Body of pancreas (tissue), 4 donors: ENCODE measurements around the gene DBF4B.

Experiments
- CTCF ChIP-seq, 7 experiments: fragments of 450-650 bp in 4 of 7; fragments of 200-600 bp in 3 of 7; sonication (generic) in 3 of 7; IDR thresholded peaks; one replicate each; pipeline ENCODE4 v1.5.1; 2016 to 2019; ENCODE audit warnings: antibody characterized with exemption in 7 of 7
- POLR2A ChIP-seq, 3 donors: fragments of 450-650 bp; IDR thresholded peaks; one replicate each; pipeline ENCODE4 v1.6.1; 2016; ENCODE audit warnings: antibody characterized with exemption in 3 of 3, mild to moderate bottlenecking in 2 of 3

DNA sequence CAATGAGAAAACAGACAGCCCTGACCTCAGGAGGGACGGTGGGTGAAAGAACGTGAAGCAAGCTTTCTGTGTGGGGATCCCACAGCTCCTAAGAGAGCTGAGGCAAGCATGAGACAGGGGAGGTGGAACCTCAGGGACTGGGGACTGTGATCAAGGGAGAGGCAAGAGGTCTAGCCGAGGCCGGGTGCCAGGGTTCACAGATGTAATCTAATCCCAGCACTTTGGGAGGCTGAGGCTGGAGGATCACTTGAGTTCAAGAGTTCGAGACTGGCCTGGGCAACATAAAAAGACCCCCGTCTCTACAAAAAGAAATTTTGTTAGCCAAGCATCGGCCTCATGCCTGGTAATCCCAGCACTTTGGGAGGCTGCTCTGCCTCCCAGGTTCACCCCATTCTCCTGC is 45.8 kb downstream of the DBF4B start:
- TF ChIP-seq CTCF (IDR thresholded peaks at IDR 0.05) (no peak), POLR2A (IDR thresholded peaks at IDR 0.05) (no peak)
